Placental pericyte (primary cell): Measurements from ENCODE around the gene DTWD1. TPM values are rescaled to one million over a fixed set of nuclear protein-coding genes. Genes with fewer than 3 reads are reported as not detected.

Experiments used
- total RNA-seq: library from RNA; depleted of rRNA; stranded (reverse); fragments of >200 nt; gene quantifications from 2 replicates; pipeline ENCODE4 v1.2.3, GENCODE V29; 2012

The DTWD1 gene
- 21.0 and 34.8 TPM in 2 replicates for total RNA-seq

GRCh38 chr15:49620658-49621368 lies at the start of gene DTWD1, which contains the start of gene FAM227B:
TSS of gene DTWD1 (plus strand) at chr15:49621048. CDS start at chr15:49625168, 4,120 bp downstream.
TSS of gene FAM227B (minus strand) at chr15:49620818. CDS start at chr15:49615171, 5,647 bp downstream.

Other genes starting within 250 kb of the DTWD1 start
- gene FGF7, start 197.8 kb upstream of the DTWD1 start, total RNA-seq = 60.8 and 405 TPM in 2 replicates
- 2.0 and 3.0 TPM in 2 replicates for gene FAM227B, start 230 bp upstream of the DTWD1 start, total RNA-seq